A673 (cell line): ENCODE results near the gene CAPN5. TPM values are rescaled to one million over a fixed set of nuclear protein-coding genes. Genes with fewer than 3 reads are reported as not detected.

Experiments used
- BruUV-seq: library from RNA; stranded (reverse); fragments of 400-500 nt; replicated peaks from 2 replicates; lab custom pipeline; 2021; lab: Mats Ljungman, UMichigan
- CTCF ChIA-PET: fragments of 300-600 bp; sonication (Branson Sonifier 250); formaldehyde crosslinking; loops from one replicate; lab custom pipeline; 2022; ENCODE audit warnings: antibody characterized with exemption; lab: Charles Lee
- POLR2A ChIA-PET: fragments of 300-600 bp; sonication (Branson Sonifier 250); formaldehyde crosslinking; loops from one replicate; lab custom pipeline; 2022; ENCODE audit warnings: antibody characterized with exemption; ENCODE audit not compliant: low non-redundant PET; lab: Charles Lee
- DNase-seq: peaks from one replicate; pipeline ENCODE4 v3.0.0-alpha.2; 2015; ENCODE audit warnings: low spot score
- H3K27ac ChIP-seq: fragments of 200-600 bp; sonication (generic); 2 replicates; pipeline ENCODE4 v1.5.1; 2016; ENCODE audit warnings: mixed run types, low read depth, mild to moderate bottlenecking, mixed read lengths, antibody characterized with exemption, low read length; ENCODE audit not compliant: poor library complexity, severe bottlenecking
- H3K27me3 ChIP-seq: fragments of 200-600 bp; sonication (generic); replicated peaks from 2 replicates; pipeline ENCODE4 v1.6.1; 2017; ENCODE audit warnings: mixed run types, low read depth, mild to moderate bottlenecking, mixed read lengths, antibody characterized with exemption, low read length; ENCODE audit not compliant: insufficient read depth, poor library complexity
- H3K36me3 ChIP-seq: fragments of 200-600 bp; sonication (generic); 2 replicates; pipeline ENCODE4 v1.6.1; 2016; ENCODE audit warnings: mixed run types, mild to moderate bottlenecking, mixed read lengths, antibody characterized with exemption, low read length; ENCODE audit not compliant: insufficient read depth, poor library complexity, severe bottlenecking
- H3K4me1 ChIP-seq: fragments of 200-600 bp; sonication (generic); 2 replicates; pipeline ENCODE4 v1.6.1; 2017; ENCODE audit warnings: mixed run types, mild to moderate bottlenecking, mixed read lengths, antibody characterized with exemption, low read length; ENCODE audit not compliant: insufficient read depth, poor library complexity, severe bottlenecking
- H3K4me3 ChIP-seq: fragments of 200-600 bp; sonication (generic); 2 replicates; pipeline ENCODE4 v1.5.1; 2016; ENCODE audit warnings: low read depth, mixed run types, mild to moderate bottlenecking, mixed read lengths, low read length; ENCODE audit not compliant: poor library complexity, severe bottlenecking
- H3K9me3 ChIP-seq: fragments of 200-600 bp; sonication (generic); 2 replicates; pipeline ENCODE4 v1.6.1; 2016; ENCODE audit warnings: mixed run types, low read depth, mild to moderate bottlenecking, mixed read lengths, antibody characterized with exemption, low read length; ENCODE audit not compliant: poor library complexity, severe bottlenecking
- EZH2 ChIP-seq: fragments of 200-600 bp; sonication (generic); IDR thresholded peaks from 2 replicates; pipeline ENCODE4 v1.6.1; 2017; ENCODE audit warnings: borderline replicate concordance, low read depth, mild to moderate bottlenecking, mixed read lengths, antibody characterized with exemption, low read length; ENCODE audit not compliant: poor library complexity, severe bottlenecking
- intact Hi-C: fragments of 100-400 bp; cut with micrococcal nuclease; formaldehyde crosslinking; loops from one replicate; pipeline ENCODE4 v1.10.0; 2022; ENCODE audit not compliant: unreplicated experiment
- total RNA-seq: library from RNA; stranded (reverse); gene quantifications from 2 replicates; pipeline ENCODE4 v1.2.3, GENCODE V29; 2021
- TF ChIP-seq, protein P1 (sequence below): fragments of 300-800, 200-600 bp; sonication (generic); conservative IDR thresholded peaks from 2 replicates; pipeline ENCODE4 v1.5.1; 2017; ENCODE audit warnings: low read depth, mild to moderate bottlenecking, antibody characterized with exemption, low read length, moderate library complexity, mixed read lengths

Gene CAPN5
- total RNA-seq, 1 experiment from 2014 or later = 4.3 TPM

DNA sequence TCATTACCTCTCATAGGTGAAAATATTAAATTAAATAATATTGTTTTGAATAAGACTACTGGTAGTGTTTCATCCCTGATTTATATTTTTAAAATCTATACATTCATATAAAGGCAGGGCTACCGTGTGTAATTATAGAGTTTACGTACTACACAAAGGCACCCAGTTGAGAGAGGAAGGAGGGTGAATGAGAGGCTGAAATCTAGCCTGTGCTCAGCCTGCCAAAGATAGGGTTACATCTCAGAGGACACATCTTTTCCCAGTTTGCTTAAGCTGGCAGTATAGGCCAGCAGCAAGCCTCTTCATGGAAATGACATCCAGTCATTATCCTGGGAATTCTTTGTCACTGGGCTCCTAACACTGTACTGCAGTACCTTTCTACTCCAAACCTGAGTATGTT lies 40.0 kb upstream of the CAPN5 start:
- H3K9me3 ChIP-seq = no peaks in the 10 kb centered on the region
- H3K4me1 ChIP-seq = no peaks in the 10 kb centered on the region
- intact Hi-C loops = no loop called here
- TF ChIP-seq, protein P1, sequence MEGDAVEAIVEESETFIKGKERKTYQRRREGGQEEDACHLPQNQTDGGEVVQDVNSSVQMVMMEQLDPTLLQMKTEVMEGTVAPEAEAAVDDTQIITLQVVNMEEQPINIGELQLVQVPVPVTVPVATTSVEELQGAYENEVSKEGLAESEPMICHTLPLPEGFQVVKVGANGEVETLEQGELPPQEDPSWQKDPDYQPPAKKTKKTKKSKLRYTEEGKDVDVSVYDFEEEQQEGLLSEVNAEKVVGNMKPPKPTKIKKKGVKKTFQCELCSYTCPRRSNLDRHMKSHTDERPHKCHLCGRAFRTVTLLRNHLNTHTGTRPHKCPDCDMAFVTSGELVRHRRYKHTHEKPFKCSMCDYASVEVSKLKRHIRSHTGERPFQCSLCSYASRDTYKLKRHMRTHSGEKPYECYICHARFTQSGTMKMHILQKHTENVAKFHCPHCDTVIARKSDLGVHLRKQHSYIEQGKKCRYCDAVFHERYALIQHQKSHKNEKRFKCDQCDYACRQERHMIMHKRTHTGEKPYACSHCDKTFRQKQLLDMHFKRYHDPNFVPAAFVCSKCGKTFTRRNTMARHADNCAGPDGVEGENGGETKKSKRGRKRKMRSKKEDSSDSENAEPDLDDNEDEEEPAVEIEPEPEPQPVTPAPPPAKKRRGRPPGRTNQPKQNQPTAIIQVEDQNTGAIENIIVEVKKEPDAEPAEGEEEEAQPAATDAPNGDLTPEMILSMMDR = no peak
- no peak for TF ChIP-seq EZH2
- ChIA-PET POLR2A (no interaction called here), CTCF (interaction anchor here (0.6 kb wide), 1 partner anchor 350 kb away, joined by 3 read pairs; no protein-coding TSS in a partner anchor)
- no peak overlapping the region for H3K4me3 ChIP-seq
- no peak for DNase-seq
- no TSS peak for BruUV-seq
- no peaks in the 10 kb centered on the region for H3K36me3 ChIP-seq
- H3K27ac ChIP-seq = no peak overlapping the region
- H3K27me3 ChIP-seq = peaks cover 9% of the 10 kb centered on the region

DNA sequence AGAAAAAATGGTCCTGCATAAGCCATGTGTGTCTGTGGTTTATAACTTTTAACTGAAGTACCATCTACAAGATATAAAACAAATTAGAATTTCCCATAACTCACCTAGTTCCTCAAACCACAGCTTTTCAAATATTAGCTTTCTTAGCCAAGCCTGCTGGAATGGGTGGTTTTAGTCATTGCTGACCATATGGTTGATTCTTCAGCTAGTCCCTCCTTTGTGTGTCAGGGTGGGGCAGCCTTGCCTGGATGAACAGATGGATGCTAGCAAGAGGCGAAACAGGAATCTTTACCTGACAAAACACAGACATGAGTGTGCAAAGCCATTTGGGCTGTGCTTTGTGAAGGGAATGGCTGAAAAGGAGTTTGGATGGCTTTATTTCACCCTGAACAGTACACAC lies 39.5 kb upstream of the CAPN5 start:
- intact Hi-C loops = no loop called here

DNA sequence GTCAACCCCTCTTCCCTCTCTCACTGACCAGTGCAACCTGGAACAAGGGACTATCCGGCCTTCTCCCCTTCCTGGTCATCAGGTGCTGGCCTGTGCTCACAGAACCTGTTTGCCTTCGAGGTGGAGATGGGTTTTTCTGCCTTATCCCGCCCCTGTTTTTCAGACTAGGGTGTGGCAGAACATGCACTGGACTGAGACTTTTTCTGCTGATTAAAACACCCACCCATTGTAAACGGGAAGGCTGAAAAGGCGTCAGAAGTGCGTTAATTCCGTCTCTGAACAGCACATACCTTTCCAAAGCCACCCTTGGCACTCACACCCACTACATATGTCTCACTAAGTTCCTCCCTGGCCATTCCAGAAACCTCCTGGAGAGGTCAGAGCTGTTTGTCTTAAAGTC lies 36.9 kb upstream of the CAPN5 start:
- no peak for DNase-seq
- CTCF ChIA-PET = no interaction called here

More for the DNA sequence above, 39.5 kb upstream of the CAPN5 start:
- ChIA-PET POLR2A (no interaction called here), CTCF (no interaction called here)
- no peak for DNase-seq
- Histone ChIP-seq H3K9me3 (no peaks in the 10 kb centered on the region), H3K4me3 (no peak overlapping the region), H3K36me3 (no peaks in the 10 kb centered on the region), H3K27me3 (peaks cover 9% of the 10 kb centered on the region), H3K4me1 (no peaks in the 10 kb centered on the region), H3K27ac (no peak overlapping the region)
- no TSS peak for BruUV-seq
- no peak for TF ChIP-seq EZH2
- TF ChIP-seq, protein P1 = no peak

More for the DNA sequence above, 36.9 kb upstream of the CAPN5 start:
- peaks cover 9% of the 10 kb centered on the region for H3K27me3 ChIP-seq
- TF ChIP-seq, protein P1 = no peak
- no peak for TF ChIP-seq EZH2
- no peak overlapping the region for H3K4me3 ChIP-seq
- no peaks in the 10 kb centered on the region for H3K9me3 ChIP-seq
- H3K27ac ChIP-seq = no peak overlapping the region
- intact Hi-C loops = no loop called here
- no peaks in the 10 kb centered on the region for H3K4me1 ChIP-seq
- BruUV-seq = no TSS peak
- H3K36me3 ChIP-seq = no peaks in the 10 kb centered on the region
- POLR2A ChIA-PET = no interaction called here
